Measurements from ENCODE around the gene PRRT4. TPM values are rescaled to one million over a fixed set of nuclear protein-coding genes. Genes with fewer than 3 reads are reported as not detected.

PRRT4 gene
- total RNA-seq, 1 donor from 2014 or later: 0.47 TPM

DNA sequence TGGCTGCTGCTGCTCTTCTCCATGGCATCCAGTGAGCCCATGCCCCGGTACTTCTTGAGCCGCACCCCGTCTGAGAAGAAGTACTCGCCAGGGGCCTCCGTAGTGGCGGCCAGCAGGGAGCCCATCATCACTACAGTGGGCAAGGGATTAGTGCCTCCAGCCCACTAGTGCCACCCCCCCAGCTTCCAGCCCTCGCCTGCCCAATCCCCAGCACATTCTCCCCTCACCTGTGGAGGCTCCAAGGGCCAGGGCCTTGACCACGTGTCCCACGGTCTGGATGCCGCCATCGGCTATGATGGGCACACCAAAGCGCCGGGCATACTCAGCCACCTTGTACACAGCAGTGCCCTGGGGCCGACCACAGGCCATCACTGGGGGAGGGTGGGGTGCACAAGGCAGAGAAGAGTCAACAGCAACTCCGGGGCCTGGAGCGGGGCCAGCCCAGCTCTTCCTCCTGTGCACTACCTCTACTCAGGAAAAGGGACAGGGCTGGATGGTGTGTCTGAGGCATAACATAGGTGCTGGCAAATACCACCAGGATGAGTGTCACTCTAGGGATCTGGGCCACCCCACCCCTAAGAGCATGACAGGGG, 33.5 kb upstream of the PRRT4 start:
- peaks cover 86% of the 10 kb centered on the region for H3K36me3 ChIP-seq
- intact Hi-C loops (cut with DNase I): no loop called here
- no peaks in the 10 kb centered on the region for H3K27me3 ChIP-seq (ENCODE audit: low read depth)
- no peaks in the 10 kb centered on the region for H3K9me3 ChIP-seq
- no peak overlapping the region for H3K4me3 ChIP-seq
- DNase-seq (no peak), ATAC-seq (no peak)
- H3K4me1 ChIP-seq: no peaks in the 10 kb centered on the region
- TF ChIP-seq, protein P1, sequence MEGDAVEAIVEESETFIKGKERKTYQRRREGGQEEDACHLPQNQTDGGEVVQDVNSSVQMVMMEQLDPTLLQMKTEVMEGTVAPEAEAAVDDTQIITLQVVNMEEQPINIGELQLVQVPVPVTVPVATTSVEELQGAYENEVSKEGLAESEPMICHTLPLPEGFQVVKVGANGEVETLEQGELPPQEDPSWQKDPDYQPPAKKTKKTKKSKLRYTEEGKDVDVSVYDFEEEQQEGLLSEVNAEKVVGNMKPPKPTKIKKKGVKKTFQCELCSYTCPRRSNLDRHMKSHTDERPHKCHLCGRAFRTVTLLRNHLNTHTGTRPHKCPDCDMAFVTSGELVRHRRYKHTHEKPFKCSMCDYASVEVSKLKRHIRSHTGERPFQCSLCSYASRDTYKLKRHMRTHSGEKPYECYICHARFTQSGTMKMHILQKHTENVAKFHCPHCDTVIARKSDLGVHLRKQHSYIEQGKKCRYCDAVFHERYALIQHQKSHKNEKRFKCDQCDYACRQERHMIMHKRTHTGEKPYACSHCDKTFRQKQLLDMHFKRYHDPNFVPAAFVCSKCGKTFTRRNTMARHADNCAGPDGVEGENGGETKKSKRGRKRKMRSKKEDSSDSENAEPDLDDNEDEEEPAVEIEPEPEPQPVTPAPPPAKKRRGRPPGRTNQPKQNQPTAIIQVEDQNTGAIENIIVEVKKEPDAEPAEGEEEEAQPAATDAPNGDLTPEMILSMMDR (IDR thresholded peaks at IDR 0.05): no peak
- no peak overlapping the region for H3K27ac ChIP-seq

DNA sequence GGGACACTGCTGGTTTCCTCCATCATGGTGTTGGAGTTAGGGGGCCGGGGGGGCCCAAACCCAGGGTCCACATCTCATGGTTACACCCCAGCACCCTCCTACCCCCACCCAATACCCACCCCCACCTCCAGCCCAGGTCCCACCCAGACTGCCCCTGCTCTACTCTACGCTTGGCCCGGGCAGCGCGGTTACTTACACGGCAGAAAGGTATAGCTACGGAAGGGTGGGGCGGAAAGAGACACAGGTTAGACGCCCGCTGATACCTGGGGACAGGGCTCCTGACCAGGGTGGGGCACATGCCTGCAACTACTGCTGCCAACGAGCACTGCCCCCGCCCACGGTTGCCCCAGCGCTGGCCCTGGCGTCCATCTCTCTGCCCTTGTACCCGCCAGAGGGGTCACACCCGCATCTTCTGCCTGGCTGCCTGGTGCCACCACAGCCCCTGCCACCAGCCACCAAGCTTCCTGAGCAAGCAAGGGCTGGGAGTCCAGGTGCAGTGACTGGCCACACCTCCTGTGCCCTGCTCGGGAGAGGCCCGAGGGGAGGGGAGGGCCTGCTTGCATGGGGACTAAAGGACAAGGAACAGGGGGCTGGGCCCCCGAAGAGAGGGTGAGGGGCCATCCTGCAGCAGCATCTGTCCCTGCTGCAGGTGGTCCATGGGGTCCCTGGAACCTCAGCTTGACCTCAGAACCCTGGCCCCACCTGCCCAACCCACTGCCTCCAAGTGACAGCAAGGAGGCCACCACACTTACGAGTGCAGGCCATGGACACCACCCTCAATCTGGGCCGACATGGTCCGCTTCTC, 32.2 kb upstream of the PRRT4 start:
- H3K27ac ChIP-seq: no peak overlapping the region
- H3K4me1 ChIP-seq: no peaks in the 10 kb centered on the region
- ATAC-seq: no peak
- peaks cover 2% of the 10 kb centered on the region for H3K27me3 ChIP-seq (ENCODE audit: low read depth)
- TF ChIP-seq, protein P1 (IDR thresholded peaks at IDR 0.05): no peak
- intact Hi-C loops (cut with DNase I): no loop called here
- no peak for DNase-seq
- no peak overlapping the region for H3K4me3 ChIP-seq
- H3K36me3 ChIP-seq: peaks cover 74% of the 10 kb centered on the region
- H3K9me3 ChIP-seq: no peaks in the 10 kb centered on the region

DNA sequence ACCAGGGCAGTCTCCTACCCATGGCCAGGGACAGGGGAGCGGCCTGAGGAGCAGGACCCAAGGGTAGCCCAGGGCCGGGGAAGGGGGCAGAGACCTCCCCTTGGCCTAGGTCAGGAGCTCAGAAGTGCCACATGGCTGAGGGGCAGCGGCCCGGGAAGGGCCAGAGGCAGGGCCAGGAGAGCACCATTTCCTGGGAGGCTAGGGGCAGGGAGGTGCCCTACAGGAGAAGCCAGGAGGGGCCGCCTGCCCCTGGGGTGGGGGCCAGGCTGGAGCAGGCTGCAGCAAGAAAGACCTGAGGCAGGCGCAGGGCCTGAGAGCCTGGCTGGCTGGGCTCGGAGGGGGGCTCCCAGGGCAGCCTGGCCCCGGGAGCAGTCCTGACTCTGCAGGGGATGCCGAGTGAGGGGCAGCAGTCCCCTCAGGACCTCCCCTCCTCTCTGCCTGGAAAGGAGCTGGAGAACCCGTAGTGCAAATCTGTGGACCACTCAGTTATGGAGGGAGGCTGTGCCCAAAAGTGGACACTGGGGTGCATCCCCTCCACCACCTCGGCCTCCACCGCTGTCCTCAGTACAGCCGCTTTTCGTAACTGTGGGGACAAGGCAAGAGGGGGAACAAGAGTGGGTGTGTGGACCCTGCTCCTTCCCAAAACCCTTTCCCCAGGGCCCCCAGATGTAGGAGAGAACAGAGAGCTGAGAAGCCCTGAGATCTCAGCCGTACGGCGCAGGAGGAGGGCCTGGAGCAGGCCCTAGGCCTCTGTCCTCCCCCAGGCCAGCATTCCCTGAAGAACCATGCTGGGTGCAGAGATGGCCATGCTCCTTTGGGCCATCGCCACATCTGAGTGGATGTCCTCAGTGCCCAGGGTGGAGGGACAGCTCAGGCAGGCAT, 31.2 kb upstream of the PRRT4 start:
- H3K4me3 ChIP-seq: no peak overlapping the region
- H3K27me3 ChIP-seq (ENCODE audit: low read depth): peaks cover 12% of the 10 kb centered on the region
- DNase-seq (no peak), ATAC-seq (no peak)
- TF ChIP-seq, protein P1 (IDR thresholded peaks at IDR 0.05): no peak
- intact Hi-C loops (cut with DNase I): no loop called here
- no peak overlapping the region for H3K27ac ChIP-seq
- no peaks in the 10 kb centered on the region for H3K9me3 ChIP-seq
- peaks cover 64% of the 10 kb centered on the region for H3K36me3 ChIP-seq
- peaks cover 3% of the 10 kb centered on the region for H3K4me1 ChIP-seq

DNA sequence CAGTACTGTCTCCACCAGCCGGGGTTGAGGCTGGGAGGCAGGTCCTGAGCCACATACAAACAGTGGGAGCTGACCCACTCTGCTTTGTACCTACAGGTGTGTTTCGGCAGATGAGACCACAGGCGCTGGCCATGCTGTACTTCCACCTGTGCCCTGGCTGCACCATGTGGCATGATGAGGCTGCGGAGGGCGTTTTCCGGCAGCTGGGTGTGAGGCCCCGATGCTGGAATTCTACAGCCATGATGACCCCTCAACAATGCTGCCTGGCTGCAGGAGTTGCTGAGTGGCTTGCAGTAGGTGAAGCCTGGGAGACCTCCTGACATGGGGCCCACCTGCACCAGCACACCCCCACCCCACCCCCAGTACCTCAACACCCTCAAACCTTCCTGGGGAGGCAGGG, 30.3 kb upstream of the PRRT4 start:
- intact Hi-C loops (cut with DNase I): no loop called here
- Histone ChIP-seq H3K9me3 (no peaks in the 10 kb centered on the region), H3K4me3 (no peak overlapping the region), H3K27me3 (ENCODE audit: low read depth) (peaks cover 12% of the 10 kb centered on the region), H3K27ac (no peak overlapping the region), H3K4me1 (peaks cover 4% of the 10 kb centered on the region), H3K36me3 (peaks cover 55% of the 10 kb centered on the region)
- TF ChIP-seq, protein P1 (IDR thresholded peaks at IDR 0.05): no peak
- ATAC-seq (no peak), DNase-seq (no peak)

DNA sequence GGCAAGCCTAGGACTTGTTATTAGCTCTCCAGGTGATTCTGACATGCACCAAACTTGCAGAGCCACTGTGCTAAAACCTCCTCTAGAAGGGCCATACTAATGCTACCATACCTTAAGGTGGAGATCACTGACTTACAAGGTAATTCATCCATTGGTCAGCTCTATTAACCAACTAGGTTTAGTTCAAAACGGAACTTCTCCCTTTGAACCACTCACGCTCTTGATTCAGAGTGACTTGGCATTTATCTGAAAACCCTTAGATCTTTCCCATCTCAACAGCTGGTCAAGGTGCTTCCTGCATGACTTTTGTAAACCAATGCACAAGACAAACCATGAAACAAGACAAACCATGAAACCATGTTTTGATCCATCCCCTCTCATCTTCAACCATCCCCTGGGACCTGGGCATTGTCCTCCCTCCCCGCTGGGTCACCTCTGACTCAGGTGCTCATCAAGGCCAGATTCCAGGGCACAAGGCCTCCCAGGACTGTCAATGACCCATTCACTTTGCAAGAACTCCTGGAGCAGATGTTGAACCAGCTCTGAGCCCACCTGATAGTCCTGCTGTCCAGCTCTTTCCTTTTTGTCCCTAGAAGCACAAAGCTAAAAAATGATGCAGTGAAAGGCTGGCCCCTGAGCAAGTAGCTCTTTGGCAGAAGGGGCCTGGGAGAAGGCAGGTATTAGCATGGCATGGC, 29.5 kb upstream of the PRRT4 start:
- no peak for DNase-seq
- Histone ChIP-seq H3K9me3 (no peaks in the 10 kb centered on the region), H3K27ac (no peak overlapping the region), H3K4me1 (peaks cover 4% of the 10 kb centered on the region), H3K36me3 (peaks cover 47% of the 10 kb centered on the region), H3K27me3 (ENCODE audit: low read depth) (peaks cover 12% of the 10 kb centered on the region), H3K4me3 (no peak overlapping the region)
- intact Hi-C loops (cut with DNase I): no loop called here
- TF ChIP-seq, protein P1 (IDR thresholded peaks at IDR 0.05): no peak
- no peak for ATAC-seq

All from lower lobe of right lung (tissue), 2 donors.